Activated effector memory CD4-positive, alpha-beta T cell treated with anti-CD3 and anti-CD28 coated beads, Interleukin-2, amount 50 U/mL, for 16 hours (primary cell): ENCODE data around the gene OR1F1.
"Not testable (repeated sequence)": the region's sequence is repeated elsewhere in the genome, so short reads cannot be mapped to it uniquely, and the experiment has no call there.

Experiments
- DNase-seq: peaks from one replicate; pipeline ENCODE4 v3.0.0-alpha.2; 2020

OR1F1 gene

GRCh38 chr16:3187798-3188674 lies at the start of gene OR1F1:
OR1F1 (plus strand) TSS chr16:3188204.
- DNase-seq: peak; percentile 83

- no peak for DNase-seq
These were observed 49.7 kb upstream of the OR1F1 start for GRCh38 chr16:3138342-3138741.

GRCh38 chr16:3138823-3139426 lies 49.1 kb upstream of the OR1F1 start:
- no peak for DNase-seq

- not testable (repeated sequence) for DNase-seq
These were observed 48.4 kb upstream of the OR1F1 start for GRCh38 chr16:3139561-3139960.

GRCh38 chr16:3140603-3141427 lies 47.2 kb upstream of the OR1F1 start:
- no peak for DNase-seq

GRCh38 chr16:3141781-3142311 lies 46.2 kb upstream of the OR1F1 start:
- no peak for DNase-seq

GRCh38 chr16:3142327-3142726 lies 45.7 kb upstream of the OR1F1 start:
- no peak for DNase-seq

GRCh38 chr16:3142770-3143169 lies 45.2 kb upstream of the OR1F1 start:
- DNase-seq: no peak

- no peak for DNase-seq
These were observed 44.8 kb upstream of the OR1F1 start for GRCh38 chr16:3143189-3143588.

- DNase-seq: no peak
These were observed 44.2 kb upstream of the OR1F1 start for GRCh38 chr16:3143598-3144320.

GRCh38 chr16:3144321-3144983 lies 43.6 kb upstream of the OR1F1 start:
- no peak for DNase-seq

GRCh38 chr16:3145151-3145550 lies 42.9 kb upstream of the OR1F1 start:
- DNase-seq: no peak

- no peak for DNase-seq
These were observed 42.3 kb upstream of the OR1F1 start for GRCh38 chr16:3145660-3146059.

GRCh38 chr16:3147046-3147756 lies 40.8 kb upstream of the OR1F1 start:
- DNase-seq: no peak

- no peak for DNase-seq
These were observed 40.3 kb upstream of the OR1F1 start for GRCh38 chr16:3147757-3148104.

- DNase-seq: no peak
These were observed 39.5 kb upstream of the OR1F1 start for GRCh38 chr16:3148256-3149192.

- DNase-seq: no peak
These were observed 38.8 kb upstream of the OR1F1 start for GRCh38 chr16:3149193-3149530.

- peak; percentile 79 for DNase-seq
These were observed 38.2 kb upstream of the OR1F1 start for GRCh38 chr16:3149630-3150345.

GRCh38 chr16:3150346-3151218 lies 37.4 kb upstream of the OR1F1 start:
- peak; percentile 98 for DNase-seq
